SIG-M5 (cell line): ENCODE data around the gene TRMT44.
A peak's percentile ranks its signal among the peaks of the same experiment; 100 is the strongest.
"Not testable (repeated sequence)": the region's sequence is repeated elsewhere in the genome, so short reads cannot be mapped to it uniquely, and the experiment has no call there.

Experiments
- DNase-seq: peaks from one replicate; lab custom pipeline; 2025; lab: John Stamatoyannopoulos, UW

The TRMT44 gene

GRCh38 chr4:8407316-8407715 is 33.3 kb upstream of the TRMT44 start:
- no peak for DNase-seq

- DNase-seq: no peak
These were observed 32.8 kb upstream of the TRMT44 start for GRCh38 chr4:8407756-8408155.

GRCh38 chr4:8409264-8410065 is 31.1 kb upstream of the TRMT44 start:
- DNase-seq: no peak

- DNase-seq: no peak
These were observed 30.4 kb upstream of the TRMT44 start for GRCh38 chr4:8410066-8410625.

DNA sequence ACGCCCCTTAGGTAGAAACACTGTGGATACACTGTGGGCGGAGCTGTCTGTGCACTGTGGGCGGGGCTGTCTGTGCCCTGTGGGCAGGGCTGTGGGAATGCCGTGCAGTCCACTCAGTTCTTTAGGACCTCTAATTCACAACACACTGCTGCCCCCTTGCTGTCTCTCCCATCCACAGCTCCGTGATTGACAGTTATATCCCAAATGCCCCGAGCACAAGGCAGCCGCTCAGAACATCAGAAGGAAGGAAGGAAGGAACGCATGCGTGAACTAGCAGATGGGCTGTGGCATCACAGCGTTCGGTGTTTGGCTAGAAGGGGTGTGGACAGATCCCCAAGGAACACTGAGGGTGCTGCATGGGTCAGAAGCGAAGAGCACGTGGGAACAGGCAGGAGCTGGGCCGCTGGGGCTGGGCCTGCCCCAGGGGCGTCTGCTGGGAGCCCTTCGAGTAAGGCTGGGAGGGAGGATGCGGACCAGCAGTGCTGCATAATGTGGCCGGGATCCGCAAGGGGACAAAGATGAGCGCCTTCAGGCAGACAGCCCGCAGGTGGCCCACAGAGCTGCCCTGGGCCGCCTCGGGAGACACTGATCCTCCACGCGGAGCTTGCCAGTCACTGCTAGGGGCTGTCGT is 29.8 kb upstream of the TRMT44 start:
- DNase-seq: no peak

DNA sequence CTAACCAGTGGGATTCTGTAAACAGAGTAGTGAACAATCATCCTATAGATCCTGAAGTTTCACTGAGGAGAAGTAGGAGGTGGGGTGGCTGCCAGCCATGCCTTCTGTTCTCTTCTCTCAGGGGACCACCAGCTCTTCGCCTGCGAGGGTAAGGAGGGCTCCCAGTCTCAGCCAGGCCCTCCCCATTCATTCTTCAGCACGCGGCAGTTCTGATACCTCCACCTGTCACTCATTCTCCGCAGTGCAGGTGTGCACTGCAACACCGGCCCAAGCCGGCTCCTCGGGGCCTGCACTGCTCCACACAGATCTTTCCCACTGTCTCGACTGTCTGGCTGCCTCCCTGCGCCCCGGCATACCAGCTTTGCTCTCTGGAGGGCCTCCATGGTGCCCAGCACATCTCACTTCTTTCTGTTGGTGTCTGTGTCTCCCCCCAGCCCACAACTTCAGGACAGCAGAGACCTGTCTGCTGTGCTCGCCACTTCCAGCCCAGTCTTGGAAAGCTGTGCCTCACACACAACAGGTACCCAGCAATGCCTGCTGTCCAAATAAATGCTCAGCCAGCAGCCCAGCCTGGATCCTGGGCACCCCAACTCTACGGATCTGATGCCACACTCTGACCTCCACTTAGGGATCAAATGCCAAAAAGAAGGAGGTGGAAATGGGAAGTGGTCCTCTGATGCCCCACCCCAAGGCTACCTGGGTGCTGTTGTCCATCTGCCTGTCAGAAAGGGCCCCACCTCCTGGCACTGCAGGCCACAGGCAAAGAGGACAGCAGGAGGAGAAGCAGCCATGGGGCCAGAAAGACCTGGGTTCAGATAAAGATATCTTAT is 29.0 kb upstream of the TRMT44 start:
- no peak for DNase-seq

DNA sequence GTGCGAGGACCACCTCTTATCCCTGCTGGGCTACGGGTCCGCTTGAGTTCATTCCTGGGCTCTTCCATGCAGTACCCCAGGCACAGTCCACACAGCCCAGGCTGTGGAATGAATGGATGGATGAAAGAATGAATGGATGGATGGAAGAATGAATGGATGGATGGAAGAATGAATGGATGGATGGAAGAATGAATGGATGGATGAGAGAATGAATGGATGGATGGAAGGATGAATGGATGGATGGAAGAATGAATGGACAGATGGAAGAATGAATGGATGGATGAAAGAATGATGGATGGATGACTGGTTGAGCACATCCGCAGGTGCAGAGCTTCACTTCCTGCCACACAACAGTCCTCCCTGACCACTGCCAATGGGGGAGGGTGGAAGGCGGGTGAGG is 28.3 kb upstream of the TRMT44 start:
- no peak for DNase-seq

GRCh38 chr4:8414377-8414776 is 26.2 kb upstream of the TRMT44 start:
- DNase-seq: no peak

DNA sequence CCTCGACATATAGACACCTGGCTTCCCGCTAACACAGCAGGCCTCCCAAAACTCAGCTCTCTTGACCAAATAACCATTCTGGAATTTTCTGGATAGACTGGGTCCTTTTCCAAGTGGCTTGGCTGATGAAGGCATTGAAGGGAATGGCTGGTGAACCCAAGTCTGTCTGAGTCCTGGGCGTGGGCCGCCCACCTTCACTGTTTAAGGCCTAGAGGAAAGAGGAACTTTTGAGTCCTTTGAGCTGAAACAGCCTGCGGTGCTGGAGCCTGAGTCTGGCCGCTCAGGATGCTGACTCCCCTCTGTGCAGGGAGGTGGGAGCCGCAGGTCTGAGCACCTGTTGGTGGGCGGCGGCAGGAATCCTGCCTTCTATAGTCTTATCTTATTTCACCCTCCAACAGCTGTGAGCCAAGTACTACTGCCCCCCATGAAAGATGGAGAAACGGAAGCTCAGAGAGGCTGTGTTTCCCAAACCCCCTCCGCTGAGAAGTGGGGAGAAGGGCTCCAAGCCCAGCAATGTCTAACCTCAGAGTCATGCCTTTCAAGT is 23.4 kb upstream of the TRMT44 start:
- no peak for DNase-seq

DNA sequence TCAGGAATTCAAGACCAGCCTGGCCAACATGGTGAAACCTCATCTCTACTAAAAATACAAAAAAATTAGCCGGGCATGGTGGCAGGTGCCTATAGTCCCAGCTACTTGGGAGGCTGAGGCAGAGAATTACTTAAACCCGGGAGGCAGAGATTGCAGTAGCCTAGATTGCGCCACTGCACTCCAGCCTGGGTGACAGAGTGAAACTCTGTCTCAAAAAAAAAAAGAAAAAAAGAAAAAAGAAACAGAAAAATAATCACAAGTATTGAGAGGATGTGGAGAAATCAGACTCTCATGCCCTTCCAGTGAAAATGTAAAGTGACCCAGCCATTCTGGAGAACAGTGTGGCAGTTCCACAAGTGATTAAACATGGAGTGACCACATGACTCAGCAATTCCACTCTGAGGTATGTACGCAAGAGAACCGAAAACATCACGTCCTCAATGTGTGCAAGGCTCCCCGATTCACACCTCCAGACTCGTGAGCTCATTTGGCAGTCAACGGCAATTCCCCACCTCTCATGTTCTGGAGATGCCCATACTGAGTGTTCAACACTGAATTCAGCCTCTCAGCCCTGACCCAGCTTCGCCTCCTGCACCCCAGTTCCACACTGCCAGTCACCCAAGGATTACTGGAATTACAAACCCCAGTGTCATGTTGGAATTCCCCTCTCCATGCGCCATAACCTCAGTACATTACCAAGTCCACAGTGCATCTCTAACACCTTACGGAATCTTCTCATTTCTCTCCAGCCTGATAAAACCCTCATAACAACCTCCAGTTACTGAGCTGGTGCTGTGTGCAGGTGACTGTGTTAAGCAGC is 21.1 kb upstream of the TRMT44 start:
- DNase-seq: no peak

- DNase-seq: not testable (repeated sequence)
These were observed 20.4 kb upstream of the TRMT44 start for GRCh38 chr4:8420151-8420550.

GRCh38 chr4:8422327-8422726 is 18.2 kb upstream of the TRMT44 start:
- DNase-seq: no peak

GRCh38 chr4:8422786-8423185 is 17.8 kb upstream of the TRMT44 start:
- DNase-seq: no peak

DNA sequence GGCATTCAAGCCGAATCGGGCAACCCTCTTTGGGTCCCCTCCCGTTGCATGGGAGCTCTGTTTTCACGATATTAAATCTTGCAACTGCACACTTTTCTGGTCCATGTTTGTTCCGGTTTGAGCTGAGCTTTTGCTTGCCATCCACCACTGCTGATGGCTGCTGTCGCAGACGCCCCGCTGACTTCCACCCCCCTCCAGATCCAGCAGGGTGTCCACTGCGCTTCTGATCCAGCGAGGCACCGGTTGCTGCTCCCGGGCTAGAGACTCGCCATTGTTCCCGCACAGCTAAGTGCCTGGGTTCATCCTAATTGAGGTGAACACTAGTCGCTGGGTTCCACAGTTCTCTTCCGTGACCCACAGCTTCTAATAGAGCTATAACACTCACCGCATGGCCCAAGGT is 13.3 kb upstream of the TRMT44 start:
- no peak for DNase-seq

DNA sequence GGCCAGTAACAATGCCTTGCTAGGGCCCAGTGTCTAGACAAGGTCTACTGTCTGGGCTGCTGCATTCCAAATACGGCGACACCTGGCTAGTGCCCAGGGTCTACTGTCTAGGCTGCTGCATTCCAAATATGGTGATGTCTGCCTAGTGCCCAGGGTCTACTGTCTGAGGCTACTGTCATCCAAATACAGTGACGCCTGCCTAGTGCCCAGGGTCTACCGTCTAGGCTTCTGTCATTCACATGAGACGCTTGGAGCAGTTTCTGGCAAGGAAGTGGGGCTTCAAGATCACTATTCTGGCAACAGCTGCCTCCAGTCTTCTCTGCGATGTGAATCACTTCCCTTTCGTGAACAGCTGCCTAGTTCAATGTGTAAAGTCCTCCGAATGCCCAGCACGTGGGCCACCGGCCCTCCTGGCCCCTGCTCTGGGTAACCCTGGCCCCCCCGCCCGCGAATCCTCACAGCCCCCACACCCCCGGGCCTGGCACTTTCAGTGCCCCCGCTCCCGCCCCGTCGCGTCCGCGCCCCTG is 12.8 kb upstream of the TRMT44 start:
- DNase-seq: peak; percentile 31

- peak; percentile 8 for DNase-seq
These were observed 12.1 kb upstream of the TRMT44 start for GRCh38 chr4:8428288-8429097.

DNA sequence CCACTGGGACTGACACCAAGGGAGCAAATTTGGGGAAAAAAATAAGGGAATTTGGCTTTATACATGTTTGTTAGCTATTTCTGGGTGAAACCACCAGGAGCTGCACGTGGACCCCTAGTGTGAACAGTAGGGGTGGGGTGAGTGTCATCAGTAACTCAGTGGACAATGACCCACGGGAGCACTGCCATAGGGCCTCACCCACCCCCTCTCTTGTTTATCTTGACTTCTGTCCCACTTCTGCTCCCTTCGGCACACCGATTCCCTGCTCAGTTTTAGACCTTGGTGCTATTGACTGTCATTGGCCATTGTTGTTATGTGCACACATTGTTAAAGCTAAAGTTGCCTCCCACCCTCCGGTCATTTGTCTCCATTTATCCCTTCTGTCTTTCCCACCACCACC is 9.0 kb upstream of the TRMT44 start:
- DNase-seq: no peak

GRCh38 chr4:8433136-8433535 is 7.4 kb upstream of the TRMT44 start:
- DNase-seq: no peak

- DNase-seq: no peak
These were observed 6.1 kb upstream of the TRMT44 start for GRCh38 chr4:8434251-8435073.
